PFSK-1 (cell line): Measurements from ENCODE around the gene VGLL2. TPM values are rescaled to one million over a fixed set of nuclear protein-coding genes. Genes with fewer than 3 reads are reported as not detected.

ENCODE experiments used
- FOXP2 ChIP-seq: optimal IDR thresholded peaks from 2 replicates; pipeline ENCODE3; 2011; ENCODE audit warnings: borderline replicate concordance, control low read depth, inconsistent platforms; ENCODE audit not compliant: insufficient read depth; ENCODE audit errors: extremely low read length, extremely low read depth
- POLR2AphosphoS5 ChIP-seq: IDR thresholded peaks from 2 replicates; pipeline ENCODE4 v1.6.1; 2012; ENCODE audit warnings: low read depth, mild to moderate bottlenecking, control low read depth, low read length, moderate library complexity
- REST ChIP-seq, 2 experiments: IDR thresholded peaks; 2 replicates each; pipeline versions ENCODE4 v1.6.1 to v1.8.0; 2011 to 2012; ENCODE audit warnings: low read depth in 2 of 2, low read length in 2 of 2, control low read depth in 1 of 2, inconsistent platforms in 1 of 2, mild to moderate bottlenecking in 1 of 2, moderate library complexity in 1 of 2; ENCODE audit not compliant: insufficient read depth in 1 of 2
- SIN3A ChIP-seq: IDR thresholded peaks from 2 replicates; pipeline ENCODE4 v1.6.1; 2012; ENCODE audit warnings: mild to moderate bottlenecking, low read length, moderate library complexity, borderline replicate concordance; ENCODE audit not compliant: insufficient read depth
- TAF1 ChIP-seq: IDR thresholded peaks from 2 replicates; pipeline ENCODE4 v1.6.1; 2012; ENCODE audit warnings: low read length, control low read depth, borderline replicate concordance; ENCODE audit not compliant: insufficient read depth
- polyA plus RNA-seq: library from polyadenylated mRNA; unstranded; fragments of >200 nt; gene quantifications from one replicate; pipeline ENCODE4 v1.2.1, GENCODE V29; 2012; ENCODE audit warnings: low read depth, missing spikeins; ENCODE audit not compliant: insufficient read length

VGLL2 gene
- polyA plus RNA-seq: not detected

GRCh38 chr6:117265410-117266256, at the start of gene VGLL2:
Gene VGLL2 (plus strand): TSS chr6:117265558. CDS start chr6:117265764, 206 bp downstream.
- TF ChIP-seq SIN3A (no peak), POLR2AphosphoS5 (no peak), REST (IDR thresholded peaks at IDR 0.05; ENCODE audit: insufficient read depth in 1 of 2, low read depth in 2 of 2, low read length in 2 of 2) (no peak), FOXP2 (no peak), TAF1 (no peak)

GRCh38 chr6:117222861-117223260, 42.5 kb upstream of the VGLL2 start:
- TF ChIP-seq SIN3A: no peak
- no peak for TF ChIP-seq POLR2AphosphoS5
- TF ChIP-seq REST (IDR thresholded peaks at IDR 0.05; ENCODE audit: insufficient read depth in 1 of 2, low read depth in 2 of 2, low read length in 2 of 2): no peak
- no peak for TF ChIP-seq FOXP2
- TF ChIP-seq TAF1: no peak

GRCh38 chr6:117226778-117227177, 38.6 kb upstream of the VGLL2 start:
- TF ChIP-seq POLR2AphosphoS5 (no peak), REST (IDR thresholded peaks at IDR 0.05; ENCODE audit: insufficient read depth in 1 of 2, low read depth in 2 of 2, low read length in 2 of 2) (no peak), FOXP2 (no peak), TAF1 (no peak), SIN3A (no peak)

- TF ChIP-seq TAF1 (no peak), SIN3A (no peak), POLR2AphosphoS5 (no peak)
Measured at GRCh38 chr6:117227245-117227962, 38.0 kb upstream of the VGLL2 start.

- TF ChIP-seq REST (IDR thresholded peaks at IDR 0.05; ENCODE audit: insufficient read depth in 1 of 2, low read depth in 2 of 2, low read length in 2 of 2) (no peak), FOXP2 (no peak), SIN3A (no peak), TAF1 (no peak), POLR2AphosphoS5 (no peak)
Measured at GRCh38 chr6:117228202-117228601, 37.2 kb upstream of the VGLL2 start.
